Stimulated activated CD4-positive, alpha-beta T cell treated with anti-CD3 and anti-CD28 coated beads, Interleukin-4, amount 100 ng/mL, for 48 hours (primary cell): ENCODE results near the gene UBA1.

ENCODE experiments used
- DNase-seq, 2 donors: peaks; one replicate each; pipeline ENCODE4 v3.0.0-alpha.2; 2020; ENCODE audit warnings: low read depth in 2 of 2

The UBA1 gene

DNA sequence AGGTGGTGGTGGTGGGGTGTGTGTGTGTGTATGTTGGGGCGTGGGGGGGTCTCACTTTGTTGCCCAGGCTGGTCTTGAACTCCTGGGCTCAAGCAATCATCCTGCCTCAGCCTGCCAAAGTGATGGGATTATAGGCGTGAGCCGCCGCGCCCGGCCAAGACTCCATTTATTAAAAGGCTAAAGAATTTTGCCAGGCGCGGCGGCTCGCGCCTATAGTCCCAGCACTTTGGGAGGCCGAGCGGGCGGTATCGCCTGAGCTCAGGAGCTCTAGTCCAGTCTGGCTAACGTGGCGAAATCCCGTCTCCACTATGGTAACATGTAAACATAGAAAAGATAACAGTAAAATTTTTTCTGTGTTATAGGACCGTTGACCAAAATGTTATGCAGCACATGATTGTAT, 3.7 kb upstream of the UBA1 start:
- no peak for DNase-seq

DNA sequence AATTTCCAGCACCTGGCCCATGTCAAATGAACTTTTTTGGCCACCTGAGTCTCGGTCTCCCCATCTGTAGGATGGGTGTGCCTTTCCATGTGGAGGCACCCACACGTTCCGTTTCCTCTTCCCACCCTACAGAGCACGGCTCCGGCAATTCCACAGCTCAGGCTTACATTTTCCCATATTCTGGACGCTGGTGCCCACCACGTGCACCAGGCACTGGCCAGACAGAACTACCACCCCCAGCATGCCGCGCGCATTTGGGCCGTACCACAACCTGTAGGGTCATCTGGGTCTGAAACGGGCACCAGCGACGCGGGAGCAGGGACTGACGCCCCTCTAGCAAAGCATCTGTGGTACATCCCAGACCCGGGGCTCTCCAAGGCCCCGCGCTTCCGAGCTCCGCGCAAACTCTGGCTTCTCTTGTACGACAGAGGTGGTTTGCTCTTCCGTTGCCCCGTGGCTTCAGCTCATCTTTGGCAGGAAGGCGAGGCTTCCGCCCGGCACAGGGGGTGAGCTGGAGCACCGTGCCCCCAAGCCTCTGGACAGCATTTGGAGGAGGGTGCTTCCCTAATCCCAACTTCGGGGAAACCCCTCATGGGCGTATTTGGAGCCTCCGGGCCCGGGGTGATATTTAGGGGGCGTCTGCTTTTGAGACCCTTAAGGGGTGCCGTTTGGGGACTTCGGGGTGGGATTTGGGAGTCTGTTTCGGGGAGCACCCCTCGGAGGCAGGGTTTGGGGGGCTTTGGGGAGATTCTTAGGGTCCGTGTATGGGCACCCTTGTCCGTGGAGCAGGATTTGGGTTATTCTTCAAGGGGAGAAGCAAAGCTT, 3.0 kb upstream of the UBA1 start:
- peak; percentile 69 to 75 for DNase-seq

- DNase-seq: peak in 1 of 2 donors; percentile 14
Measured at GRCh38 chrX:47191331-47191730, 2.3 kb upstream of the UBA1 start.

- DNase-seq: no peak
Measured at GRCh38 chrX:47191806-47192401, 1.7 kb upstream of the UBA1 start.

GRCh38 chrX:47194194-47194787, 662 bp downstream of the UBA1 start:
- no peak for DNase-seq

GRCh38 chrX:47196098-47196497, 2.5 kb downstream of the UBA1 start:
- DNase-seq: no peak

GRCh38 chrX:47197526-47197925, 3.9 kb downstream of the UBA1 start:
- DNase-seq: no peak

GRCh38 chrX:47198026-47198686, 4.5 kb downstream of the UBA1 start:
- no peak for DNase-seq

DNA sequence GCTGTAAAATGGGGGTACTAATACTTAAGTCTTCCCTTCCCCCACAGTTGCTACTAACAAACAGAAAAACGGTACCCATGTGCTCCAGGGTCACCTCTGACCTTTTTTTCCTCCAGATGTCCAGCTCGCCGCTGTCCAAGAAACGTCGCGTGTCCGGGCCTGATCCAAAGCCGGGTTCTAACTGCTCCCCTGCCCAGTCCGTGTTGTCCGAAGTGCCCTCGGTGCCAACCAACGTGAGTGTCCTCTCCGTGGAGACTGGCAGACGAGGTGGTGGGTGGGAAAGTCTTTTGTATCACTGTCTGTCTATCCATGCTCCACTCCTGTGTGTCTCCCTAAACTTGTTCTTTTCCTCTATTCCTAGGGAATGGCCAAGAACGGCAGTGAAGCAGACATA, 5.1 kb downstream of the UBA1 start:
- no peak for DNase-seq

DNA sequence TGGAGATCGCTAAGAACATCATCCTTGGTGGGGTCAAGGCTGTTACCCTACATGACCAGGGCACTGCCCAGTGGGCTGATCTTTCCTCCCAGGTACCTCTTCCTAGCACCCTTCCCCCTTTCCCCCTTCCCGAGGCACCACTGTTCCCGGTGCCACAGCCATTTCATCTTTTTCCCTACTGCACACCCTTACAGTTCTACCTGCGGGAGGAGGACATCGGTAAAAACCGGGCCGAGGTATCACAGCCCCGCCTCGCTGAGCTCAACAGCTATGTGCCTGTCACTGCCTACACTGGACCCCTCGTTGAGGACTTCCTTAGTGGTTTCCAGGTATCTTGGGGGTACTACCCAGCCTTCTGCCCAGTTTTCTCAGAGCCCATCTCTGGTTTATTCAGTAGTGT, 5.7 kb downstream of the UBA1 start:
- no peak for DNase-seq

DNA sequence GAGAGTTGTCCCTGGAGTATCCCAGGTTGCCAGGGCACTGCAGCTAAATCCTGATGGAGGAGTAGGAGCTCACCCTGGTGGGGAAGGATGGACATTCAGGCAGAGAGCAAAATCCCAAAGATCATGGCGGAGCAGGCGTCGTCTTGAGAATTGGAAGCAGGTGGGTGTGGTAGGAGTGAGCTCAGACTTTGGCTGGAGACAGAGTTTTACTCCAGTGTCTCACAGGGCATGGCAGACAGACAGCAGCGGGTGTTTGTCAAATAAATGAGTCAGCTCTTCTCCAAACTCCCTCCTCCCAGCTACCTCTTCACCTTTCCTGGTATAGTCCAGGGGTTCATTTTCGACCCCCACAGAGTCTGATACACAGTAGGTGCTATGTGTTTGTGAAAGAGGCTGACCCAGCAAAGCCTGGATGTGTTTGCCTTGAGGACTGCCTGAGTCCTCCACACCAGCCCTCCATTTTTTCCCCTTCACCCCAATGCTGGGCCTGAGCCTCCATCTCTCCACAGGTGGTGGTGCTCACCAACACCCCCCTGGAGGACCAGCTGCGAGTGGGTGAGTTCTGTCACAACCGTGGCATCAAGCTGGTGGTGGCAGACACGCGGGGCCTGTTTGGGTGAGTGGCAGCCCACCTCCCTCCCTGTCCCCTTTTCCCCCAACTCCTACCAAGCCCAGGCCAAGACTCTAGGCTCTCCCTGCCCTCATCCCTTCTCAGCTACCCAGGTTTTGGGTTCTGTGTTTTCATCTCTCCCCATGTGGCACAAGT, 6.9 kb downstream of the UBA1 start:
- no peak for DNase-seq

DNA sequence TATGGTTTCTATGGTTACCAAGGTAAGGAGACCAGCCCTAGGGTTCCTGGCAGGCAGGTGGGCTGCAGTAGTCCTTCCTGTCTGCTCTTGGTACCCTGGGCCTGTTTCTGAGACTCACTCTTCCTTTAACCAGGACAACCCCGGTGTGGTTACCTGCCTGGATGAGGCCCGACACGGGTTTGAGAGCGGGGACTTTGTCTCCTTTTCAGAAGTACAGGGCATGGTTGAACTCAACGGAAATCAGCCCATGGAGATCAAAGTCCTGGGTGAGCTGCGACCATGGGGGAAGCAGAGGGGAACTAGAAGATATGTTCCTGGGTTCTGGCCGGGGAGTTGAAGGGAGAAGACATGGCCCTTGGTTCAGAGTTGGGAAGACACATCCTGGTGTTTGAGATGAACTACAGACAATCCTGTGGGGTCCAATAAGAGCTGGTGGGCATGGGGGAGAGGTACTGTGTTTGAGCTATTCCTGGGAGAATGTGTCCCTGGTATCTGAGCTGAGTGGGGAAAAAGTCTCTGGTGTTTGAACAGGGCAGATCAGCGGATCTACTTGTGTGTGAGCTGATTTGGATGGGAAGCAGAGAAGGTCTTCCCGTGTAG, 7.8 kb downstream of the UBA1 start:
- no peak for DNase-seq

DNA sequence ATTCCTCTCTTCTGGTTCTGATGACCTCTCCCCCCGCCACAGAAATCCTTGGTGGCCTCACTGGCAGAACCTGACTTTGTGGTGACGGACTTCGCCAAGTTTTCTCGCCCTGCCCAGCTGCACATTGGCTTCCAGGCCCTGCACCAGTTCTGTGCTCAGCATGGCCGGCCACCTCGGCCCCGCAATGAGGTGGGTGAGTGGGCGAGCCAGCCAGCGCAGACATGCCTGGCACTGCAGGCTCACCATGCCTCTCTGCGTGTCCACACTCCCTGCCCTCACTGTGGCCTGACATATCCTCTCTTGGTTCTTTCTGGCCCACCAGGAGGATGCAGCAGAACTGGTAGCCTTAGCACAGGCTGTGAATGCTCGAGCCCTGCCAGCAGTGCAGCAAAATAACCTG, 8.7 kb downstream of the UBA1 start:
- DNase-seq: no peak

DNA sequence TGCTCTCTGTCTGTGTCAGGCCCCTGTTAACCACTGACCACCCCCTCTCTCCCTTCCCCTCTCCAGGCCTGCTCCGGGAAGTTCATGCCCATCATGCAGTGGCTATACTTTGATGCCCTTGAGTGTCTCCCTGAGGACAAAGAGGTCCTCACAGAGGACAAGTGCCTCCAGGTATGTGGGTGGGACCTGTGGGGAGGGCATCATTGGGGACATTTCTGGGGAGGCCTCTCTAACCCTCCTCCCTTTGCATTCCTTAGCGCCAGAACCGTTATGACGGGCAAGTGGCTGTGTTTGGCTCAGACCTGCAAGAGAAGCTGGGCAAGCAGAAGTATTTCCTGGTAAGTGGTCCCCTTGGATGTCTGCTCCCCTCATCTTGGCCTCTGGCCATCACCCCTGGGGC, 9.2 kb downstream of the UBA1 start:
- DNase-seq: no peak

DNA sequence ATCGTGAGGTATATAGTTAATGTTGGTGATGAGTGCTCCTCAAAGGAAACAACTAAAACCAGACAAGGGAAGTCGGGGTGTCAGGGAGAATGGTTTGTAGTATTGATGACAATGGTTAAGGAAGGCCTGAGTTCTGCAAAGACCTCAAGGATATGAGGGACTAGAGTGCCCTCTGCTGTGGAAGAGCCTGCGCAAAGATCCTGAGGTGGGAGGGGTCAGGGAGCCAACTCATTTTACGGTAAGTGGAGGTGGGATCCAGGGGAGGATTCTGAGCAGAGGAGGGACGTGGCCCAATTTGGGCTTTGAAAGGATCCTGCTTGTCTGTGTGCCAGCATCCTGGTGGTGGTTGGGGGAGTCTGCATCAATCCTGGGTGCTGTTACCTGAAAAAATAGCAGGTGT, 11.3 kb downstream of the UBA1 start:
- DNase-seq: no peak

GRCh38 chrX:47206316-47206715, 12.7 kb downstream of the UBA1 start:
- DNase-seq: no peak

DNA sequence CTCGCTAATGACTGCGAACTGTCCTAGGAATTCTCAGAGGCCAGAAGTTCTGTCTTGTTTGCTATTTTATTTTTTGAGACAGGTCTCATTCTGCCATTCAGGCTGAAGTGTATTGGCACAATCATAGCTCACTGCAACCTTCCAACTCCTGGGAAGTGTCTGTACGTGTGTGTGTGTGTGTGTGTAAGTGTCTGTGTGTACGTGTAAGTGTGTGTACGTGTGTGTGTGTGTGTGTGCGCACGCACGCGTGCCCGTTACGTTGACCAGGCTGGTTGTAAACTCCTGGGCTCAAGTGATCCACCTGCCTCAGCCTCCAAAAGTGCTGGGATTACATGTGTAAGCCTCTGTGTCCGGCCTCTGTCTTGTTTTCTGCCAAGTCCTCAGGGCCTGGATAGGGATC, 14.5 kb downstream of the UBA1 start:
- DNase-seq: no peak

DNA sequence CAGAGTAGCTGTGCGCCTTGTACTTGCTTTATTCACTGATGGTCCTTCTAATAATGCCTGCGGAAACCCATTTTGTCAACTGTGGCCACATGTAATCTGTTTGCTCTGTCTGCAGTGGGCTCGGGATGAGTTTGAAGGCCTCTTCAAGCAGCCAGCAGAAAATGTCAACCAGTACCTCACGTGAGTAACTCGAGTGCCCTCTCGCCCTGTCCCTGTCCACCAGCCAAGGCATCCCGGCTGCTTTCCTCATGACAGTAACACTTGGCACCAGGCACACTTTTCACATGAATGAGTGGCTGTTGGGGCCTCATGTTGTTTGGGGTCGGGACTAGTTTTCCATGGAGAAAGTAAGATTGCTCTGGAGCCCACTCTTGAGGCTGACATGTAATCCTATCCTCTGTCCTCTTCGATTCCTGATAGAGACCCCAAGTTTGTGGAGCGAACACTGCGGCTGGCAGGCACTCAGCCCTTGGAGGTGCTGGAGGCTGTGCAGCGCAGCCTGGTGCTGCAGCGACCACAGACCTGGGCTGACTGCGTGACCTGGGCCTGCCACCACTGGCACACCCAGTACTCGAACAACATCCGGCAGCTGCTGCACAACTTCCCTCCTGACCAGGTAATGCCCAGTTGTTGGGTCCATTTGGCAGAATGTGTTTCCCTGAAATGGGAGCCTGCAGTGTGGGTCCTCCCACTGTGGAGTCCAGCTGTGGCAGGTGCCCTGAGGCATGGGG, 16.0 kb downstream of the UBA1 start:
- DNase-seq: no peak

GRCh38 chrX:47210661-47211425, 17.2 kb downstream of the UBA1 start:
- no peak for DNase-seq
